Adrenal gland (tissue), 5 donors: Measurements from ENCODE around the gene ABT1.

Experiments used
- POLR2A ChIP-seq, 2 donors: fragments of 450-650 bp; IDR thresholded peaks; one replicate each; pipeline ENCODE4 v1.6.1; 2017; ENCODE audit warnings: antibody characterized with exemption in 2 of 2, mild to moderate bottlenecking in 2 of 2, moderate library complexity in 1 of 2
- TF ChIP-seq, protein P1 (sequence below), 6 experiments: fragments of 450-650 bp in 4 of 6; fragments of 200-600 bp in 2 of 6; sonication (generic) in 1 of 6; IDR thresholded peaks; 1 replicate in 5 of 6; 2 replicates in 1 of 6; pipeline versions ENCODE4 v1.5.1 to v1.8.0; 2016 to 2021; ENCODE audit warnings: antibody characterized with exemption in 6 of 6, mild to moderate bottlenecking in 2 of 6, moderate library complexity in 1 of 6
- donor health status: DM: no; HTN: no; CAD: no.

DNA sequence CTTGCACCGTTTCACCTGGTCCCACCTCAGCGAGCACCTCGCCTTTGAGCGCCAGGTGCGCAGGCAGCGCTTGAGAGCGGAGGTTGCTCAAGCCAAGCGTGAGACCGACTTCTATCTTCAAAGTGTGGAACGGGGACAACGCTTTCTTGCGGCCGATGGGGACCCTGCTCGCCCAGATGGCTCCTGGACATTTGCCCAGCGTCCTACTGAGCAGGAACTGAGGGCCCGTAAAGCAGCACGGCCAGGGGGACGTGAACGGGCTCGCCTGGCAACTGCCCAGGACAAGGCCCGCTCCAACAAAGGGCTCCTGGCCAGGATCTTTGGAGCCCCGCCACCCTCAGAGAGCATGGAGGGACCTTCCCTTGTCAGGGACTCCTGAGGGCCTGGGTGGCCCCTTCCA lies 1.5 kb downstream of the ABT1 start:
- TF ChIP-seq, protein P1, sequence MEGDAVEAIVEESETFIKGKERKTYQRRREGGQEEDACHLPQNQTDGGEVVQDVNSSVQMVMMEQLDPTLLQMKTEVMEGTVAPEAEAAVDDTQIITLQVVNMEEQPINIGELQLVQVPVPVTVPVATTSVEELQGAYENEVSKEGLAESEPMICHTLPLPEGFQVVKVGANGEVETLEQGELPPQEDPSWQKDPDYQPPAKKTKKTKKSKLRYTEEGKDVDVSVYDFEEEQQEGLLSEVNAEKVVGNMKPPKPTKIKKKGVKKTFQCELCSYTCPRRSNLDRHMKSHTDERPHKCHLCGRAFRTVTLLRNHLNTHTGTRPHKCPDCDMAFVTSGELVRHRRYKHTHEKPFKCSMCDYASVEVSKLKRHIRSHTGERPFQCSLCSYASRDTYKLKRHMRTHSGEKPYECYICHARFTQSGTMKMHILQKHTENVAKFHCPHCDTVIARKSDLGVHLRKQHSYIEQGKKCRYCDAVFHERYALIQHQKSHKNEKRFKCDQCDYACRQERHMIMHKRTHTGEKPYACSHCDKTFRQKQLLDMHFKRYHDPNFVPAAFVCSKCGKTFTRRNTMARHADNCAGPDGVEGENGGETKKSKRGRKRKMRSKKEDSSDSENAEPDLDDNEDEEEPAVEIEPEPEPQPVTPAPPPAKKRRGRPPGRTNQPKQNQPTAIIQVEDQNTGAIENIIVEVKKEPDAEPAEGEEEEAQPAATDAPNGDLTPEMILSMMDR (IDR thresholded peaks at IDR 0.05): no peak
- no peak for TF ChIP-seq POLR2A (IDR thresholded peaks at IDR 0.05)
